Spleen (tissue), 7 donors: ENCODE results near the gene CACNA1C.

Experiments
- POLR2A ChIP-seq, 3 donors: fragments of 450-650 bp; IDR thresholded peaks; one replicate each; pipeline ENCODE4 v1.5.1; 2017; ENCODE audit warnings: antibody characterized with exemption in 3 of 3, mild to moderate bottlenecking in 1 of 3
- TF ChIP-seq, protein P1 (sequence below), 11 experiments: fragments of 200-600 bp in 7 of 11; fragments of 450-650 bp in 4 of 11; sonication (generic) in 4 of 11; IDR thresholded peaks in 8 of 11; conservative IDR thresholded peaks in 3 of 11; 1 replicate in 7 of 11; 2 replicates in 4 of 11; pipeline versions ENCODE4 v1.4.0 to v1.8.0; 2016 to 2021; ENCODE audit warnings: antibody characterized with exemption in 11 of 11, inconsistent platforms in 4 of 11, mild to moderate bottlenecking in 1 of 11
- donor health status: DM: no; HTN: no; CAD: no; lungs with moderate emphysema.
- donor health status: DM: no; HTN: no; CAD: no.
- donor health status: DM: no; HTN: no; CAD: no.

DNA sequence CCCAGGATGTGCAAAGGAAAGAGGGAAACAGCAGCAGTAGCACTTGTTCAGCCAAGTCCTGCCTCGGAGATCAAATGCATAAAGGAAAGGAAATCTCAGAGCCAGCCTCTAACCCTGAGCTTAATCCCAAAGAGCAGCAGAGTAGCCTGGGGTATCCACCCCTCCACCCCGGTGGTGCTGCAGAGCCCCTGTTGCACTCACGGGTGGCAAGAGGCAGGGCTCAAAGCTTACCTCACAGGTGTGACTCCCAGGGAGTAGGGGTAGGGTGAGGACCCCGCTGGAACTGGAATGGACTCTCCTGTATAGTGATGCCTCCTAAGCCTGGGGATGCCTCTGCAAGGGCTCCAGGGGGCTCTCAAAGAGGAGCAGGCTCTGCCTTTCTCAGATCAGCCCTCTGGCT is 211.1 kb downstream of the CACNA1C start:
- TF ChIP-seq, protein P1, sequence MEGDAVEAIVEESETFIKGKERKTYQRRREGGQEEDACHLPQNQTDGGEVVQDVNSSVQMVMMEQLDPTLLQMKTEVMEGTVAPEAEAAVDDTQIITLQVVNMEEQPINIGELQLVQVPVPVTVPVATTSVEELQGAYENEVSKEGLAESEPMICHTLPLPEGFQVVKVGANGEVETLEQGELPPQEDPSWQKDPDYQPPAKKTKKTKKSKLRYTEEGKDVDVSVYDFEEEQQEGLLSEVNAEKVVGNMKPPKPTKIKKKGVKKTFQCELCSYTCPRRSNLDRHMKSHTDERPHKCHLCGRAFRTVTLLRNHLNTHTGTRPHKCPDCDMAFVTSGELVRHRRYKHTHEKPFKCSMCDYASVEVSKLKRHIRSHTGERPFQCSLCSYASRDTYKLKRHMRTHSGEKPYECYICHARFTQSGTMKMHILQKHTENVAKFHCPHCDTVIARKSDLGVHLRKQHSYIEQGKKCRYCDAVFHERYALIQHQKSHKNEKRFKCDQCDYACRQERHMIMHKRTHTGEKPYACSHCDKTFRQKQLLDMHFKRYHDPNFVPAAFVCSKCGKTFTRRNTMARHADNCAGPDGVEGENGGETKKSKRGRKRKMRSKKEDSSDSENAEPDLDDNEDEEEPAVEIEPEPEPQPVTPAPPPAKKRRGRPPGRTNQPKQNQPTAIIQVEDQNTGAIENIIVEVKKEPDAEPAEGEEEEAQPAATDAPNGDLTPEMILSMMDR (IDR thresholded peaks at IDR 0.05 in 8 of 11, conservative IDR thresholded peaks at IDR 0.05 in 3 of 11): no peak
- TF ChIP-seq POLR2A (IDR thresholded peaks at IDR 0.05): no peak
